ENCODE measurements around the gene ATP1A1. TPM values are rescaled to one million over a fixed set of nuclear protein-coding genes. Genes with fewer than 3 reads are reported as not detected.

Gene ATP1A1
- total RNA-seq, 1 experiment from 2014 or later, result 378 TPM

DNA sequence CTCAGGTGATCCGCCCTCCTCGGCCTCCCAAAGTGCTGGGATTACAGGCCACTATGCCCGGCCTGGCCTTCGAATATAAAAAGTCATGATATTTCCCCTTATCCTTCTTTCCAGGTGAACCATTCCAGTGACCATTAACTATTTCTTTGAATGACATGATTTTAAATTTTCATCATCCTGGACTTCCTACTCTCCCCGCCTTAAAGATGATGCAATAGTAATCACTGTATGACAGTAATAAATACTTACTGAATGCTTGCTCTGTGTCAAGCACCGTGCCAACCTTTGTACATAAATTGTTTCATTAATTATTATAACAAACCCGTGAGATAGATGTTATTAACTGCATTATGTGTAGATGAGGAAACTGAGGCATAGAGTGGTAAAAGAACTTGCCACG lies 19.9 kb upstream of the ATP1A1 start:
- no TSS peak for BruUV-seq (replicated peaks)

DNA sequence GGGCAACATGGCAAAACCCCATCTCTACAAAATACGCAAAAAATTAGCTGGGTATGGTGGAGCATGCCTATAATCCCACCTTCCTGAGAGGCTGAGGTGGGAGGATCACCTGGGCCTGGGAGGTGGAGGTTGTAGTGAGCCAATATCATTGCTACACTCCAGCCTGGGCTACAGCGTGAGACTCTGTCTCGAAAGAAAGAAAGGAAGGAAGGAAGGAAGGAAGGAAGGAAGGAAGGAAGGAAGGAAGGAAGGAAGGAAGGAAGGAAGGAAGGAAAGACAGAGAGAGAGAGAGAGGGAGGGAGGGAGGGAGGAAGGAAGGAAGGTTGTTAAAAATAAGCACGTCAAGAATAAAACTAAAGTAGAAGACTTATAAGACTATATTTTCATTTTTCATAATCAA lies 17.0 kb upstream of the ATP1A1 start:
- no peaks in the 10 kb centered on the region for H3K27me3 Mint-ChIP-seq (ENCODE audit: insufficient read depth, unreplicated experiment)
- TF ChIP-seq, protein P1, sequence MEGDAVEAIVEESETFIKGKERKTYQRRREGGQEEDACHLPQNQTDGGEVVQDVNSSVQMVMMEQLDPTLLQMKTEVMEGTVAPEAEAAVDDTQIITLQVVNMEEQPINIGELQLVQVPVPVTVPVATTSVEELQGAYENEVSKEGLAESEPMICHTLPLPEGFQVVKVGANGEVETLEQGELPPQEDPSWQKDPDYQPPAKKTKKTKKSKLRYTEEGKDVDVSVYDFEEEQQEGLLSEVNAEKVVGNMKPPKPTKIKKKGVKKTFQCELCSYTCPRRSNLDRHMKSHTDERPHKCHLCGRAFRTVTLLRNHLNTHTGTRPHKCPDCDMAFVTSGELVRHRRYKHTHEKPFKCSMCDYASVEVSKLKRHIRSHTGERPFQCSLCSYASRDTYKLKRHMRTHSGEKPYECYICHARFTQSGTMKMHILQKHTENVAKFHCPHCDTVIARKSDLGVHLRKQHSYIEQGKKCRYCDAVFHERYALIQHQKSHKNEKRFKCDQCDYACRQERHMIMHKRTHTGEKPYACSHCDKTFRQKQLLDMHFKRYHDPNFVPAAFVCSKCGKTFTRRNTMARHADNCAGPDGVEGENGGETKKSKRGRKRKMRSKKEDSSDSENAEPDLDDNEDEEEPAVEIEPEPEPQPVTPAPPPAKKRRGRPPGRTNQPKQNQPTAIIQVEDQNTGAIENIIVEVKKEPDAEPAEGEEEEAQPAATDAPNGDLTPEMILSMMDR (IDR thresholded peaks at IDR 0.05; ENCODE audit: unreplicated experiment), result no peak
- intact Hi-C loops (cut with micrococcal nuclease), result no loop called here
- no peak overlapping the region for H3K4me3 Mint-ChIP-seq (ENCODE audit: unreplicated experiment)
- peaks cover 30% of the 10 kb centered on the region for H3K4me1 Mint-ChIP-seq (ENCODE audit: insufficient read depth, unreplicated experiment)
- no peaks in the 10 kb centered on the region for H3K9me3 Mint-ChIP-seq (ENCODE audit: unreplicated experiment)
- no TSS peak for BruUV-seq (replicated peaks)
- H3K36me3 Mint-ChIP-seq (ENCODE audit: insufficient read depth, unreplicated experiment), result peaks cover 6% of the 10 kb centered on the region
- POLR2A ChIA-PET, result interaction anchor here (0.7 kb wide), 1 partner anchor 18 kb away, joined by 3 read pairs; no protein-coding TSS in a partner anchor
- H3K27ac Mint-ChIP-seq (ENCODE audit: low read depth, unreplicated experiment), result no peak overlapping the region
- CTCF ChIA-PET, result interaction anchor here (0.6 kb wide), 1 partner anchor 203 kb away, joined by 3 read pairs; no protein-coding TSS in a partner anchor
- no peak for DNase-seq (ENCODE audit: unreplicated experiment)

More for the DNA sequence above, 19.9 kb upstream of the ATP1A1 start:
- CTCF ChIA-PET, result no interaction called here
- intact Hi-C loops (cut with micrococcal nuclease), result no loop called here
- no peaks in the 10 kb centered on the region for H3K27me3 Mint-ChIP-seq (ENCODE audit: insufficient read depth, unreplicated experiment)
- POLR2A ChIA-PET, result interaction anchor here (0.6 to 3.6 kb wide), 3 partner anchors 22 to 85 kb away, joined by 3 to 12 read pairs (median 3); no protein-coding TSS in a partner anchor
- TF ChIP-seq, protein P1 (IDR thresholded peaks at IDR 0.05; ENCODE audit: unreplicated experiment), result no peak
- H3K9me3 Mint-ChIP-seq (ENCODE audit: unreplicated experiment), result no peaks in the 10 kb centered on the region
- no peak overlapping the region for H3K4me3 Mint-ChIP-seq (ENCODE audit: unreplicated experiment)
- H3K27ac Mint-ChIP-seq (ENCODE audit: low read depth, unreplicated experiment), result no peak overlapping the region
- DNase-seq (ENCODE audit: unreplicated experiment), result no peak
- H3K36me3 Mint-ChIP-seq (ENCODE audit: insufficient read depth, unreplicated experiment), result peaks cover 6% of the 10 kb centered on the region
- H3K4me1 Mint-ChIP-seq (ENCODE audit: insufficient read depth, unreplicated experiment), result peaks cover 20% of the 10 kb centered on the region

DNA sequence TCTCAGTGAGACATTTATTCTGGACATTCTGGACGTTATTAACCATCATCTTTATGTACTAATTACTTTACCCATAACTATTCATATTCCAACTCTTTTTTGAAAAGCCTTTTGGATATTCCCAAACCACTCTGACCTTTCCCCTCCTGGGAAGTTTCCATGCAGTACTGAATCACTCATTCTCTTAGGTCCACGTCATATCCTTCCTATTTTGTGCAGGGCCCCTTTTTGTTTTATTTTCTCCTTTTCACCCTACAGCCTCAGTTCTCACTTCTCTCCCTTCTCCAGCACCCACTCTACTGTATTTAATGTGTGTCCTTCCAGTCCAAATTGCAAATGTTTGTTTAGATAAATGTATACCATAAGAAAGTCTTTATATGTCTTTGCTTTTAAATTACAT lies 16.4 kb upstream of the ATP1A1 start:
- Mint-ChIP-seq H3K27me3 (ENCODE audit: insufficient read depth, unreplicated experiment) (no peaks in the 10 kb centered on the region), H3K4me3 (ENCODE audit: unreplicated experiment) (no peak overlapping the region), H3K27ac (ENCODE audit: low read depth, unreplicated experiment) (no peak overlapping the region), H3K4me1 (ENCODE audit: insufficient read depth, unreplicated experiment) (peaks cover 30% of the 10 kb centered on the region), H3K9me3 (ENCODE audit: unreplicated experiment) (no peaks in the 10 kb centered on the region), H3K36me3 (ENCODE audit: insufficient read depth, unreplicated experiment) (peaks cover 6% of the 10 kb centered on the region)
- DNase-seq (ENCODE audit: unreplicated experiment), result no peak
- ChIA-PET CTCF (no interaction called here), POLR2A (interaction anchor here (0.7 to 3.9 kb wide), 2 partner anchors 17 to 20 kb away, joined by 3 to 26 read pairs; no protein-coding TSS in a partner anchor)
- TF ChIP-seq, protein P1 (IDR thresholded peaks at IDR 0.05; ENCODE audit: unreplicated experiment), result no peak
- BruUV-seq (replicated peaks), result no TSS peak
- intact Hi-C loops (cut with micrococcal nuclease), result no loop called here

DNA sequence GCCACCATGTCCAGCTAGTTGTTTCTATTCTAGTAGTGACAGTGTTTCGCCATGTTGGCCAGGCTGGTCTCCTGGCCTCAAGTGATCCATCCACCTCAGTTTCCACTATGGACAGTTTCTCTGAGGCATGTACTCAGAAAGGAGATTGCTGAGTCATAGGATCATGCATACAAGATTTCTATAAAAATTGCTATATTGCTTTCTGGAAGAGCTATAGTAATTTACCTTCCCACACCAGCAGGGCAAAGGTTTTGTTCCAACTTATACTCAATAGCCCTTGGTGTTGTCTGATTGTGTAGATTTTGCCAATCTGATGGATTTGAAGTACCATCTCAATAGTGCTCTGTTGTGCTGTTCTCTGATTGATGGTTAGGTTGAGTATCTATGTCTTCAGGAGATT lies 15.6 kb upstream of the ATP1A1 start:
- no peak for DNase-seq (ENCODE audit: unreplicated experiment)
- Mint-ChIP-seq H3K4me1 (ENCODE audit: insufficient read depth, unreplicated experiment) (peaks cover 30% of the 10 kb centered on the region), H3K36me3 (ENCODE audit: insufficient read depth, unreplicated experiment) (peaks cover 6% of the 10 kb centered on the region), H3K27ac (ENCODE audit: low read depth, unreplicated experiment) (no peak overlapping the region), H3K27me3 (ENCODE audit: insufficient read depth, unreplicated experiment) (no peaks in the 10 kb centered on the region), H3K4me3 (ENCODE audit: unreplicated experiment) (no peak overlapping the region), H3K9me3 (ENCODE audit: unreplicated experiment) (no peaks in the 10 kb centered on the region)
- BruUV-seq (replicated peaks), result no TSS peak
- POLR2A ChIA-PET, result interaction anchor here (1.4 to 3.9 kb wide), 4 partner anchors 14 to 89 kb away, joined by 5 to 31 read pairs (median 19); partner anchors contain the start of gene ATP1A1
- intact Hi-C loops (cut with micrococcal nuclease), result no loop called here
- TF ChIP-seq, protein P1 (IDR thresholded peaks at IDR 0.05; ENCODE audit: unreplicated experiment), result no peak
- CTCF ChIA-PET, result interaction anchor here (0.7 kb wide), 1 partner anchor 29 kb away, joined by 3 read pairs; no protein-coding TSS in a partner anchor
